Medulla oblongata (tissue), 1 donor: Measurements from ENCODE around the gene ZNF765.
"Not testable (repeated sequence)": the region's sequence is repeated elsewhere in the genome, so short reads cannot be mapped to it uniquely, and the experiment has no call there.

Experiments
- DNase-seq: peaks from one replicate; pipeline ENCODE4 v3.0.0-alpha.2; 2015; ENCODE audit errors: extremely low spot score

ZNF765 gene

DNA sequence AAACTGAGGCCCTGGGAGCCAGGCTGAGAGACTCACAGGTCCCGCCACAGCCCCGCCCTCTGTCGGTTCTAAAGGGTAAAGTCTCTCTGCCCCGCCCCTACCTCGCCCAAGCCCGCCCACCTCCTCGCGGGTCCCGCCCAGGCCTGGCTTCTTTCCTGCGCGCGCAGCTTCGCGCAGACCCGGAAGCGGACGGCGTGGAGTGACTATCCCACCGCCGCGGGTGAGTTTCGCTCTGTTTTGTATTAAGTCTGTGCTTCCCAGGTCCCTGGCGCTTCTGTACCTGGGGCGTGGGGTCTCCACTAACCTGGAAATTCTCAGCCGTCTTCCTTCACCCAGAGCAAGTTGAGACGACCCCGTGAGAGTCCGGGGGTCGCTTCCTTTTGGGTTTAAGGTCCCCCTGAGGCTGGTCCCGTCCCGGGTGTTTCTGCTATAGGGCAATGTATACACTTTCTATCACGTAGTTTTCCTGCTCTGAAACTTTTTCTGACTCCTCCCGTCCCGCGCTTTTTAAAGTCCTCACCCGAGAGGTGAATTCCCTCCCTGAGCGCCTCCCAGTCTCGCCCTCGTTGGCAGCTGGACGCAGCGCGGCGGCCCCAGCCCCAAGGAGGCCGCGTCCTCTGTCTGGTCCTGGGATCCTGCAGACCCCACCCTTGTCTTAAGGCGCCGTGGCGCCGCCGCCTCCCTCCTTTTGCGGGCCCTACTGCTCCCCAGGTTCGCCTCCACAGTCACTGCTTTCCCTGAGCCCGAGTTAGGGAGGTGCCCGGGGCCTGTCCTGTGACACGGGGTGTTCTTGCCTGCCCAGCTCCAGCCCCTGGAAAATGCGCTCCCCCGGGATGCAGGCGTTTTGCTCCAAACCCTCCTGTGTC is at the start of gene ZNF765:
Gene ZNF765, plus strand, starts transcription at position 176 of the 866 bp plus-strand sequence. CDS start 2,867 bp downstream, outside the sequence.
- DNase-seq = peak; percentile 95

DNA sequence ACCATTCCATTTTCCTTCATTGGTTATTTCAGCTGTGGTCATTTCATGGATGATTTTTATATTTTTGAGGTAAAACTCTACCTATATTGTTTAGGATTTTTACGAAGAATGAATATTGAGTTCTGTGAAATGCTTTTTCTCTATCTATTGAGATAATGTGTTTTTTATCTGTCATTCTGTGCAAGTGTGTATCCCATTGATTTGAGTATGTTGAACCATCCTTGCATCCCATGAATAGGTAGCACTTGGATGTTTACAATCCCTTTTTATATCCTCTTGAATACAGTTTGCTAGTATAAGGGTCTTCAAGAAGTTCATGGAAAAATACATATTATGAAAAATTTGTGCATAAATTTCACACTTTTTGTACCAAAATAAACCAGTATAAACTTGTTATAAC is 39.2 kb upstream of the ZNF765 start:
- DNase-seq = no peak

DNA sequence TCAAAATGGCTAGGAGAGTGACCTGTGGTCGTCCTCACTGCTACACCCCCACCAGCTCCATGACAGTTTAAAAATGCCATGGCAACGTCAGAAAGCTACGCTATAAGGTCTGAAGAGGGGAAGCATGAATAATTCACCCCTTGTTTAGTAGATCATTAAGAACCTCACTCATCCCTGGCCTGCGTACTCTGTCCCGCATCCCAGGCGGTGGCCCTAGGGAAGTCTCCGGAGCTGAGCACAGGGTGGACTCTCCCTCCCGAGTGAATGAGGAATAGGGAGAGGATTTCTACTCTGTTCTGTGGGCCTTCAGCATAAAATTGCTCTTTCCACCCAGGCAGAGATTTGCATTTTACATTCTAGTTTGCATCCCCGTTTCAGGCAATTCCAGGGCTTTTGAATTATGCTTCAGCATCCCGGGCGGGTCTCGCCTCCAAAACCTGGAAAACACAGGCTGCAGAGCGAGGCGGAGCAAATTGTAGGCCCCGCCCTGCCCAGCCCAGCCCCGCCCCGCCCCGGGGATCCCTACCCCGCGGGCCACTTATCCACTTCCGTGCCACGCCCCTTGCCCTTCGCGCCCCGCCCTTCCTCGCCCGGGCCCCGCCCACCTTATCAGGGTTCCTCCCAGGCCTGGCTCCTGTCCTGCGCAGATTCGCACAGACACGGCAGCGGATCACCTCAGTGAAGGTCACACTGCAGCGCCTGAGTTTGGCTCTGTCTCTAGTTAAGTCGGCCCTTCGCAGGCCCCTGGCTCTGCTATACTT is 36.9 kb upstream of the ZNF765 start:
- no peak for DNase-seq

DNA sequence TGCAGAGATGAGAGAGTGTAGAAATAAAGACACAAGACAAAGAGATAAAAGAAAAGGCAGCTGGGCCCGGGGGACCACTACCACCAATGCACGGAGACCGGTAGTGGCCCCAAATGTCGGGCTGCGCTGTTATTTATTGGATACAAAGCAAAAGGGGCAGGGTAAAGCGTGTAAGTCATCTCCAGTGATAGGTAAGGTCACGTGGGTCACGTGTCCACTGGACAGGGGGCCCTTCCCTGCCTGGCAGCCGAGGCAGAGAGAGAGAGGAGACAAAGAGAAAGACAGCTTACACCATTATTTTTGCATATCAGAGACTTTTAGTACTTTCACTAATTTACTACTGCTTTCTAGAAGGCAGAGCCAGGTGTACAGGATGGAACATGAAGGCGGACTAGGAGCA is 34.9 kb upstream of the ZNF765 start:
- not testable (repeated sequence) for DNase-seq

DNA sequence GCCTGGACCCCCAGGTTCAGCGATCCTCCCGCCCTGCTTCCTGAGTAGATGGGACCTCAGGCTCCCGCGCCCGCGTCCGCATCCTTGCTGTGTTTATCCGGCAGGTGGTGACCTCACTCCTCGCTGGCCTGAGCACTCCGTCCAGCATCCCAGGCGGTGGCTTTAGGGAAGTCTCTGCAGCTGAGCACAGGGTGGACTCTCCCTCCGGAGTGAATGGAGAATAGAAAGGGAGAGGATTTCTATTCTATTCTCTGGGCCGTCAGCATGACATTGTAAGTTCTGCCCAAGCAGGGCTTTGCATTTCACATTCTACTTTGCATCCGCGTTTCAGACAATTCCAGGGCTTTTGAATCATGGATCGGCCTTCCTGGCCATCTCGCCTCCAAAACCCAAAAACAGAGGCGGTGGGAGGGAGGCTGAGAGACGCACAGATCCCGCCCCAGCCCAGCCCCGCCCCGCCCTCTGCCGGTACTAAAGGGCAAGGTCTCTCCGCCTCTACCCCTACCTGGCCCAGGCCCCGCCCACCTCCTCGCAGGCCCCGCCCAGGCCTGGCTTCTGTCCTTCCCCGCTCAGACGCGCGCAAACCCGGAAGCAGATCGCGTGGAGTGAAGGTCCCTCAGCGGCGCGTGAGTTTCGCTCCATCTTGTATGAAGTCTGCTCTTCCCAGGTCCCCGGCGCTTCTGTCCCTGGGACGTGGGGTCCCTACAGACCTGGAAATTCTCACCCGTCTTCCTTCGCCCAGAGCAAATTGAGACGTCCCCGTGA is 29.6 kb upstream of the ZNF765 start, which contains the start of gene ZNF525:
Gene ZNF525, plus strand, starts transcription at position 572 of the 765 bp plus-strand sequence. CDS start 6,577 bp downstream, outside the sequence.
- peak; percentile 88 for DNase-seq

DNA sequence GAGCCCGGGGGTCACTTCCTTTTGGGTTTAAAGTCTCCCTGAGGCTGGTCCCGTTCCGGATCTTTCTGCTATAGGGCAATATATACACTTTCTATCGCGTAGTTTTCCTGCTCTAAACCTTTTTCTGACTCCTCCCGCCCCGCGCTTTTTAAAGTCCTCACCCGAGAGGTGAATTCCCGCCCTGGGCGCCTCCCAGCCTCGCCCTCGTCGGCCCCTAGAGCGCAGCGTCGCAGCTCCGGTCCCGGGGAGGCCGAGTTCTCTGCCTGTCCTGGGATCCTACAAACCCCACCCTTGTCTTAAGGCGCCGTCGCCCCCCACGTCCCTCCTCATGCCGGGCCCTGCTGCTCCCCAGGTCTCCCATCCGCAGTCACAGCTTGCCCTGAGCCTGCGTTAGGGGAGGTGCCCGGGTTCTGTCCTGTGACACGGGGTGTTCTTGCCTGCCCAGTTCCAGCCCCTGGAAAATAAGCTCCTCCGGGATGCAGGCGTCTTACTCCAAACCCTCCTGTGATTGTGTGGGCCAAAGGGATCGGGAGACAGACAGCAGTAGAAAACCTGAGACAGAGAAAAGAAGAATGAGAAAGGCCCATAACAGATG is 29.0 kb upstream of the ZNF765 start:
- no peak for DNase-seq

DNA sequence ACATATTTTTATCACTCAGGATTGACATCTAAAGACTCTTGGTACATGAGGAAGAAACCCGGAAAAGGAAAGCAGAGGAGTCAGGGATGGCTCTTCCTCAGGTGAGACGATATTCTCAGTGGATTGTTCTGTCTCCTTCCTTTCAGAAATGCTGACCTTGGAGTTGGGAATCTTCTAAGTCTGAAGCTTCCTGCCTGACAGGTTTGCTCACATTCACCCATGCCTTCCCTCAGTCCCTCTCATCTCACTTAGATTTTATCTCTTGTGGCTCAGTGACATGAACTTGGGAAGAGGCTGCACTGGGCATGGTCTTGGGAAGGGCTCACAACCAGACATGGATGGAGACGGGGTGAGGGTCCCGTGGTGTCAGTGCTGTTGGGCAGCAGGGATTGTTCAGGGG is 22.8 kb upstream of the ZNF765 start:
- DNase-seq = no peak

DNA sequence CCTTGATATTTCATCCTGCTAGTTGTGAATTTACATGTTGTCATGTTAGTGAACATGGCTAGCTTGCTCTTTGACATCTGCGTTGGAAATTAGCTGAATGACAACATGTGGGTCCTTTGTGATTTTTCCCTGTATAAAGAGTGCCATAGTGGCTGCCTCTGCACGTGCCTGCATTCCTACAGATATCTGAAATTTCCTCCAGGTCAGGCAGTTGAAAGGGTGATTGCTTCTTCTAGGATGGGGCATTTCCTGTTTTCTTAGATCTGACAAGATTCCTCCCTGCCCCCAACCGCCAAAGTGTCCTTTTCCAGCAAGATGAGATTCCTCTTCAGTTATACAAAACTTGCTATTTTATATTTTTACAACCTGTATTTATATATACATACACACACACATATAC is 20.7 kb upstream of the ZNF765 start:
- no peak for DNase-seq

DNA sequence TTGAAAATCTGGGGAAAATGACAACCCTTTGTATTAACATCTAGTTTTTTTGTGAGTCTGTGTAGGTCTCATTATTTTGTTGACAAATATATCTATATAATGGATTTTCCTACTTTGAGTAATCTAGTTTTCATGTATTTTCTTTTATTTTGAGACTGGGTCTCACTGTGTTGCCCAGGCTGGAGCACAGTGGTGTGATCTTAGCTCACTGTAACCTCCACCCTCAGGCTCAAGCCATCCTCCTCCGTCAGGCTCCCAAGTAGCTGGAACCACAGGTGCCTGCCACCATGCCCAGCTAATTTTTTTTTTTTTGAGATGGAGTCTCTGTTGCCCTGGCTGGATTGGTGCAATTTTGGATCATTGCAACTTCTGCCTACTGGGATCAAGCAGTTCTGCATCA is 20.2 kb upstream of the ZNF765 start:
- DNase-seq = no peak

DNA sequence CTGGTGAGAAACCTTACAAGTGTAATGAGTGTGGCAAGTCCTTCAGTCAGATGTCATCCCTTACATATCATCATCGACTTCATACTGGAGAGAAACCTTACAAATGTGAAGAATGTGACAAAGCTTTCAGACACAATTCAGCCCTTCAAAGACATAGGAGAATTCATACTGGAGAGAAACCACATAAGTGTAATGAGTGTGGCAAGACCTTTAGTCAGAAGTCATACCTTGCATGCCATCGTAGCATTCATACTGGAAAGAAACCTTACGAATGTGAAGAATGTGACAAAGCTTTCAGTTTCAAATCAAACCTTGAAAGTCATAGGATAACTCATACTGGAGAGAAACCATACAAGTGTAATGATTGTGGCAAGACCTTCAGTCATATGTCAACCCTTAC is 13.6 kb upstream of the ZNF765 start:
- no peak for DNase-seq

DNA sequence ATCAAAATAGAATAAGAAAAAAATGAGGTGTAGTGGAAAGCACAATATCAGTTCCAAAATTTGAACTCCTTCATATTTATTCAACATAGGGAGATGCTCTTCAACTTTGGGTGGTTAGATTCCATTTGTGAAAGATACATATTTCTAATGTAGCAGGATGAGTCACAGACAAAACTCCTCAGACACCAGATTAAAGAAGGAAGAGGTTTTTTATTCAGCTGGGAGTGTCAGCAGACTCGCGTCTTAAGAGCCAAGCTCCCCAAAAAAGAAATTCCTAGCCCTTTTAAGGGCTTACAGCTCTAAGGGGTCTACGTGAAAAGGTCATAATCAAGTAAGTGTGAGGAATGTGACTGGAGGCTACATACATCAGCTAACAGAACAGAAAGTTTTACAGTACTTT is 6.8 kb upstream of the ZNF765 start:
- no peak for DNase-seq

DNA sequence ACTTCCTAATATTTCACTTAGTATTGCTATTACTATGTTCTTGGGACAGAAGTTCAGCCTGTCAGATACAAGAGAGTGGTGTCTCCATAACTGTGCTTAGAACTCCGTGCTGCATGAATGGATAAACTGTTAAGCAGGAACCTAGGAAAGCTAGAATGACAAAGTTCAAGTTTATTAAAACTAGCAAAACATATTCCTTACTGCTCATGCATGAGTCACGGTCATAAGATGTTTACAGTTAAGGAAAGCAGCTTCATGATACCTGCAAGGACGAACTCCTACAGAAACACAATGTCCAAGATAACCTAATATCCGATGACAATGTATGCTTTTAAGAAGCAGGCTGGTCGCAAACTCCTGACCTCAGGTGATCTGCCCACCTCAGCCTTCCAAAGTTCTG is 6.0 kb upstream of the ZNF765 start:
- DNase-seq = no peak

DNA sequence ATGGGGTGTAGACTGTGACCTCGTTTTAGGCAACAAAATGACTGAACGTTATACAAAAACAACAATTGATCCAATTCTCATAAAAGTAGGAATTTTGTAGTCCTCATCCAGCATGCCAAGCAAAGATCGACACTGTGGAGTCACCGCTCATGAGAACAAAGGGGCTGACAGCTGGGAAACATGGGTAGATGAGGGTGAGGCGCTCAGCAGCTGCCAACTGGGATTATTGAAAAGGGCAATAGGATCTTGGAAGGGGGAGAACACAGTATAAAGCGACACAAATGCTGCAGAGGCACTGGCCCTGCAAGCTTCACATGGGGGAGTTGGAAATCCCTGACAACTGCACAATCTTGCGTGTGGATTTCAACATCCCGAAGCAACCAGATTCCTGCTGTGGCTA is 5.4 kb upstream of the ZNF765 start:
- DNase-seq = no peak

DNA sequence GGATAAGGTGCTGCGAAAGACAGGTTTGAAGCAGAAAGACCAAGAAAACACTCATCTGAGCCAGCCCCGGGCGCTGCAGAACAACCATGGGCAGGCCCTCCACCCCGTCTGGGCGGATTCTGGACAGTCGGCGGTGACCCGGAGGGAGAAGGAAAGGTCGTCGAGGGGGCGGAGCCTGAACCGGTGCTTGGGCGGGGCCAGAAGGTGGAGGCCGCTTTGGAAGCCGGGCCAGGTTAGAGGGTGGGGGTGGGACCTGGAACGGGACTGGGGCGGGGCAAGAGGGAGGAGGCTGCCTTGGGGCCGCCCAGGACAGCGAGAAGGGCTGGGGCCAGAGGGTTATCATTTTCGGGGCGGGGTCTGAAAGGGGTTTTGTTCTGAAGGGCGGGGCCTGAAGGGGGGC is 5.0 kb upstream of the ZNF765 start:
- no peak for DNase-seq

DNA sequence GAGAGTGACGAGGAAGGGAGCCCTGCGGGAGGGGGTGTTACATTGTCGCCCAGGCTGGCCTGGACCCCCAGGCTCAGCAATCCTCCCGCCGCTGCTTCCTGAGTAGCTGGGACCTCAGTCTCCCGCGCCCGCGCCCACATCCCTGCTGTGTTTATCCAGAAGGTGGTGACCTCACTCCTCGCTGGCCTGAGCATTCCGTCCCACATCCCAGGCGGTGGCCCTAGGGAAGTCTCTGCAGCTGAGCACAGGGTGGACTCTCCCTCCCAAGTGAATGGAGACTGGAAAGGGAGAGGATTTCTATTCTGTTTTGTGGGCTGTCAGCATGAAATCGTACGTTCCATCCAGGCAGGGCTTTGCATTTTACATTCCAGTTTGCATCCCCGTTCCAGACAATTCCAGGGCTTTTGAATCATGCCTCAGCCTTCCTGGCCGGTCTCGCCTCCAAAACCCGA is 401 bp upstream of the ZNF765 start:
- no peak for DNase-seq

DNA sequence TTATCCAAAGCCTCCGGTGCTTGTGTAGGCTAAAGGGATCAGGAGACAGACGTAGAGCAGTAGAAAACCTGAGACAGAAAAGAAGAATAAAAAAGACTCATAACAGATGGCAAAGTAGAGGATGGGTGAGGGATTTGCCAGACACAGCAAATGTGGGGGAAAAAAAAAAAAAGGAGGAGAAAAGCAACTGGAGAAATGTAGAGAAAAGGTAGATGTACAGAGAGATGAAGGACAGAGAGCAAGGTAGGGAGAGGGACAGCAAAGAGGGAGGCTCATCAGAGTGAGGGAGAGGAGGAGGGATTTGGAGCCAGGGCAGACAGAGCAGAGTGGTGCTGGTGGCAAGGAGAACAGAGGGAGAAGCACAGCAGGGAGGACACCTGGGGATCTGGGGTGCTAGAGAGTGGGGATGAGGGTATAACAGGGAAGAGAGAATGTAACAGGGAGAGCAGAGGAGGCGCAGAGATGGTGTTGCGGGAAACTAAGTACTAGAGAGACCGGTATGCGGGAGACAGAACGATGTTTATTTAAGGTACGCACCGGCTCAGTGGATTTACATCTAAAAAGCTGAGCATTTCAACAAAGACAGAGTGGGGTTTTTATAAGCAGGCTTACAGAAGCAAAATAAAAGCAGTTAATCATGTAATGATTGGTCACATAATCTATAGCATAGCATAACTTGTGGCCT is 1.0 kb downstream of the ZNF765 start:
- not testable (repeated sequence) for DNase-seq

DNA sequence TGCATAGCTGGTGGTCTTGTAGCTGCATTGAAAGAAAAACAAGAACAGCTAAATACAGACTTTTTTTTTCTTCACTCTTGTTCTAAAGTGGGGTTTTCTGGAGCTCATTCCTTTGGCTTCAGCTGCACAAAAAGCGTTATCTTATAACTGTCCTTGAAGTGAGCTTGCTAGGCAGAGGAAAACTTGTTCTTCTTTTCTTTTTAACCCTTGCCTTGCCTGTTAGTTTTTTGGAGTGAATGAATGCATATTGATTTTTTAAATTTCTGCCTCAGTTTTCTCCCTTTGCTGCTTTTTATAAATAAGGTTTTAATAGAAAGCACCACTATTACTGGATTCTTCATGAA is 1.5 kb downstream of the ZNF765 start:
- no peak for DNase-seq

DNA sequence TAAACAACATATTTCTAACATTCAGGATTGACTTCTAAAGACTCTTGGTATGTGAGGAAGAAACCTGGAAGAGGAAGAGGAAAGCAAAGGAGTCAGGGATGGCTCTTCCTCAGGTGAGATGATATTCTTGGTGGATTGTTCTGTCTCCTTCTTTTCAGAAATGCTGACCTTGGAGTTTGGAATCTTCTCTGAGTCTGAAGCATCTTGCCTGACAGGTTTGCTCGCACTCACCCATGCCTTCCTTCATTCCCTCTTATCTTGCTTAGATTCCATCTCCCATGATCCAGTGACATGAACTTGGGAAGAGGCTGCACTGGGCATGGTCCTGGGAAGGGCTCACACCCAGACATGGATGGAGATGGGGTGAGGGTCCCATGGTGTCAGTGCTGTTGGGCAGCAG is 3.0 kb downstream of the ZNF765 start:
- not testable (repeated sequence) for DNase-seq

DNA sequence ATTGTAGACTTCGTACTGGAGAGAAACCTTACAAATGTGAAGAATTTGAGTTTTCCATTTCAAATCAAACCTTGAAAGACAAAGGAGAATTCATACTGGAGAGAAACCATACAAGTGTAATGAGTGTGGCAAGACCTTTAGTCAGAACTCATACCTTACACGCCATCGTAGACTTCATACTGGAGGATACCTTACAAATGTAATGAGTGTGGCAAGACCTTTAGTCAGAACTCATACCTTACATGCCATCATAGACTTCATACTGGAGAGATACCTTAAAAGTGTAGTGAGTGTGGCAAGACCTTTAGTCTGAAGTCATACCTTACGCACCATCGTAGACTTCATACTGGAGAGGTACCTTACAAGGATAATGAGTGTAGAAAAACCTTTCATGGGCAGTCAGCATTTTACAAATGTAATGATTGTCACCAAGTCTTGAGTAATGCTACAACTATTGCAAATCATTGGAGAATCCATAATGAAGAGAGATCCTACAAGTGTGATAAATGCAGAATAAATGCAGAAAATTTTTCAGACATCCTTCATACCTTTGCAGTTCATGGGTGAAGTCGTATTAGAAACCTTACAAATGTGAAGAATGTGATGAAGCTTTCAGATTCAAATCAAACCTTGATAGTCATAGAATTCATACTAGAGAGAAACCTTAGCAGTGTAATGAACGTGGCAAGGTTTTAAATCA is 14.7 kb downstream of the ZNF765 start:
- DNase-seq = no peak

DNA sequence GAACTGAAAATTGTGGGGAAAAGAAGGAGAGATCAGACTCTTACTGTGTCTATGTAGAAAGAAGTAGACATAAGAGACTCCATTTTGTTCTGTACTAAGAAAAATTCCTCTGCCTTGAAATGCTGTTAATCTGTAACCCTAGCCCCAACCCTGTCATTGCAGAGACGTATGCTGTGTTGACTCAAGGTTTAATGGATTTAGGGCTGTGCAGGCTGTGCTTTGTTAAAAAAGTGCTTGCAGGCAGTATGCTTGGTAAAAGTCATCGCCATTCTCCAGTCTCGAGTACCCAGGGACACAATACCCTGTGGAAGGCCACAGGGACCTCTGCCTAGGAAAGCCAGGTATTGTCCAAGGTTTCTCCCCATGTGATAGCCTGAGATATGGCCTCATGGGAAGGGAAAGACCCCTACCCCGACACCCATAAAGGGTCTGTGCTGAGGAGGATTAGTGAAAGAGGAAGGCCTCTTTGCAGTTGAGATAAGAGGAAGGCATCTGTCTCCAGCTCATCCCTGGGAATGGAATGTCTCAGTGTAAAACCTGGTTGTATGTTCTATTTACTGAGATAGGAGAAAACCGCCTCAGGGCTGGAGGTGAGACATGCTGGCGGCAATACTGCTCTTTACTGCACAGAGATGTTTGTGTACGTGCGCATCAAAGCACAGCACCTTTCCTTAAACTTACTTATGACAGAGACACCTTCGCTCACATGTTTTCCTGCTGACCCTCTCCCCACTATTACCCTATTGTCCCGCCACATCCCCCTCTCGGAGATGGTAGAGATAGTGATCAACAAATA is 25.8 kb downstream of the ZNF765 start:
- not testable (repeated sequence) for DNase-seq
